Measurements from ENCODE around the gene XKR7. TPM values are rescaled to one million over a fixed set of nuclear protein-coding genes. Genes with fewer than 3 reads are reported as not detected.
A peak's percentile ranks its signal among the peaks of the same experiment; 100 is the strongest.

The XKR7 gene
- total and polyA plus RNA-seq, 10 of the 15 experiments (the other 5 are each of a cell fraction or from before 2014, with no cell fraction given): not detected

DNA sequence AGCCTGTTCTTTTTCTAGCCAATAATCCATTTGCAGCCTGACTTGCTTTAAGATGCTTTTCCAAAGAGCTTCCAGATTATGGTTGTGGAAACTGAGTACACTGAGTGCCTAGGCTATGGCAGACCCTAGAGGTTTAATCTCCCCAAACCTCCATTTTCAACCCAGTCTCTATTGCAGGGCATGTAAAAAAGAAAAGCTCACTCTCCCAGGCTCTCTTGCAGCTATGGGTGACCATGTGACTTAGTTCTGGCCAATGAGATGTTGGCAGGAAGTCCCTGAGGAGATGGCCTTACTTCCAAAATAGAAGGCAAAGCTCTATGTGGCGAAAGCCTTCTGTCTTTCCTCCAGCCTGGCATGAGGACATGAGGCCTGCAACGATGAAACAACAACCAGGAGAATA lies 19.9 kb upstream of the XKR7 start (continued):
- no peak for TF ChIP-seq ZNF687 (IDR thresholded peaks at IDR 0.05)
- no peak for TF ChIP-seq RELB (IDR thresholded peaks at IDR 0.05; ENCODE audit: low read depth)
- TF ChIP-seq, protein P1, sequence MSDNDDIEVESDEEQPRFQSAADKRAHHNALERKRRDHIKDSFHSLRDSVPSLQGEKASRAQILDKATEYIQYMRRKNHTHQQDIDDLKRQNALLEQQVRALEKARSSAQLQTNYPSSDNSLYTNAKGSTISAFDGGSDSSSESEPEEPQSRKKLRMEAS (IDR thresholded peaks at IDR 0.05; ENCODE audit: low read depth, low read length): no peak
- TF ChIP-seq RAD51 (IDR thresholded peaks at IDR 0.05): no peak; the same call in 1 of the 2 replicates
- TF ChIP-seq NFYB (IDR thresholded peaks at IDR 0.05; ENCODE audit: insufficient read depth, low read depth, low read length): peak; percentile 39; the same call in 1 of the 2 replicates
- no peak for TF ChIP-seq JUND (IDR thresholded peaks at IDR 0.05; ENCODE audit: low read depth, low read length)
- no peak for TF ChIP-seq ZBTB4 (CRISPR knock-in tag; IDR thresholded peaks at IDR 0.05)
- TF ChIP-seq IRF3 (IDR thresholded peaks at IDR 0.05): no peak
- TF ChIP-seq MEF2A (IDR thresholded peaks at IDR 0.05; ENCODE audit: insufficient read depth, low read depth, low read length): no peak
- no peak for TF ChIP-seq MYB (IDR thresholded peaks at IDR 0.05; ENCODE audit: borderline replicate concordance, low read depth, low read length)
- TF ChIP-seq POLR2A (IDR thresholded peaks at IDR 0.05; ENCODE audit: low read depth, low read length): no peak
- no peak for TF ChIP-seq NR2F1 (conservative IDR thresholded peaks at IDR 0.05)
- TF ChIP-seq POU2F2 (IDR thresholded peaks at IDR 0.05; ENCODE audit: borderline replicate concordance, low read depth, low read length): no peak
- no peak for TF ChIP-seq E4F1 (IDR thresholded peaks at IDR 0.05; ENCODE audit: borderline replicate concordance, partially characterized antibody)
- no peak for TF ChIP-seq CEBPB (IDR thresholded peaks at IDR 0.05; ENCODE audit: borderline replicate concordance in 1 of 2, low read depth in 2 of 2, low read length in 2 of 2)

Measured in GM12878 (cell line).